Gastroesophageal sphincter (tissue), 3 donors: ENCODE data around the gene POFUT2.

Experiments used
- EP300 ChIP-seq: sonication (generic); formaldehyde crosslinking; IDR thresholded peaks from one replicate; pipeline ENCODE4 v1.6.1; 2017; ENCODE audit warnings: antibody characterized with exemption, mild to moderate bottlenecking
- POLR2A ChIP-seq, 2 donors: fragments of 450-650 bp; IDR thresholded peaks; one replicate each; pipeline ENCODE4 v1.6.1; 2017; ENCODE audit warnings: antibody characterized with exemption in 2 of 2, mild to moderate bottlenecking in 2 of 2, moderate library complexity in 1 of 2
- POLR2AphosphoS5 ChIP-seq: sonication (generic); formaldehyde crosslinking; IDR thresholded peaks from one replicate; pipeline ENCODE4 v1.6.1; 2017; ENCODE audit warnings: antibody characterized with exemption
- TF ChIP-seq, protein P1 (sequence below), 4 experiments: fragments of 200-600 bp in 2 of 4; fragments of 450-650 bp in 2 of 4; sonication (generic) in 1 of 4; IDR thresholded peaks; one replicate each; pipeline ENCODE4 v1.5.1; 2017 to 2019; ENCODE audit warnings: antibody characterized with exemption in 4 of 4, mild to moderate bottlenecking in 2 of 4, moderate library complexity in 2 of 4

DNA sequence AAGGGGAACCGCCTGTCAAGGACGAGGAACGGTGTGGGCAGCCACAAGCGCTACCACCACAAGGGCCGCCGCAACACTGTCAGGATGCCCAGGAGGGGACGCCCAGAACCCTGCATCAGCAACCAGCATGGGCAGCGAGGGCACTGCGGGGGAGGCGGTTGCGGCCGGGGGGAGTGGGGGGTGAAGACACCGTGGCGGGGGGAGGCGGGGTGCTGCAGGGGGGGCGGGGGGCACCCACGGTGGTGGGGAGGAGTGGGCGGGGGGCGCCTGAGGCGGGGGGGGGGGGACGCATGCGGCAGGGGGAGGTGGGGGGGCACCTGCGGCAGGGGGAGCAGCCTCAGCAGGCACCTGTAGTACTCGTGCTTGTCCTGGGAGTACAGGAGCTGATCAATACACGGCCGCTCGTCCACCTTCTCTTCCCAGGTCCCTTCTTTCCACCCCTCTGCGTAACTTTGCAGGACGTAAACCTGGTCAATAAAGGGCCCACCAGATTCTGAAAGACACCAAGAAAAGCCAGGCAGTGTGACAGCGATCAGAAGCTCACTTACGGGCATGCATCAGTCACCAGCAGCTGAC lies 4.6 kb downstream of the POFUT2 start:
- TF ChIP-seq, protein P1, sequence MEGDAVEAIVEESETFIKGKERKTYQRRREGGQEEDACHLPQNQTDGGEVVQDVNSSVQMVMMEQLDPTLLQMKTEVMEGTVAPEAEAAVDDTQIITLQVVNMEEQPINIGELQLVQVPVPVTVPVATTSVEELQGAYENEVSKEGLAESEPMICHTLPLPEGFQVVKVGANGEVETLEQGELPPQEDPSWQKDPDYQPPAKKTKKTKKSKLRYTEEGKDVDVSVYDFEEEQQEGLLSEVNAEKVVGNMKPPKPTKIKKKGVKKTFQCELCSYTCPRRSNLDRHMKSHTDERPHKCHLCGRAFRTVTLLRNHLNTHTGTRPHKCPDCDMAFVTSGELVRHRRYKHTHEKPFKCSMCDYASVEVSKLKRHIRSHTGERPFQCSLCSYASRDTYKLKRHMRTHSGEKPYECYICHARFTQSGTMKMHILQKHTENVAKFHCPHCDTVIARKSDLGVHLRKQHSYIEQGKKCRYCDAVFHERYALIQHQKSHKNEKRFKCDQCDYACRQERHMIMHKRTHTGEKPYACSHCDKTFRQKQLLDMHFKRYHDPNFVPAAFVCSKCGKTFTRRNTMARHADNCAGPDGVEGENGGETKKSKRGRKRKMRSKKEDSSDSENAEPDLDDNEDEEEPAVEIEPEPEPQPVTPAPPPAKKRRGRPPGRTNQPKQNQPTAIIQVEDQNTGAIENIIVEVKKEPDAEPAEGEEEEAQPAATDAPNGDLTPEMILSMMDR (IDR thresholded peaks at IDR 0.05) = no peak
- no peak for TF ChIP-seq EP300
- no peak for TF ChIP-seq POLR2A (IDR thresholded peaks at IDR 0.05)
- no peak for TF ChIP-seq POLR2AphosphoS5
